Urinary bladder (tissue), 4 donors: ENCODE measurements around the gene CYP4F2. TPM values are rescaled to one million over a fixed set of nuclear protein-coding genes. Genes with fewer than 3 reads are reported as not detected.
"Not testable (repeated sequence)": the region's sequence is repeated elsewhere in the genome, so short reads cannot be mapped to it uniquely, and the experiment has no call there.

Source experiments
- DNase-seq: peaks from one replicate; pipeline ENCODE4 v3.0.0-alpha.2; 2015; ENCODE audit errors: extremely low spot score
- H3K27ac ChIP-seq: one replicate; pipeline ENCODE4 v1.5.1; 2013; ENCODE audit warnings: low read depth, mild to moderate bottlenecking, moderate library complexity
- H3K36me3 ChIP-seq: one replicate; pipeline ENCODE4 v1.6.1; 2013; ENCODE audit warnings: mild to moderate bottlenecking, moderate library complexity; ENCODE audit not compliant: insufficient read depth
- H3K4me1 ChIP-seq: one replicate; pipeline ENCODE4 v1.6.1; 2013; ENCODE audit warnings: mild to moderate bottlenecking, moderate library complexity; ENCODE audit not compliant: insufficient read depth
- H3K4me3 ChIP-seq: one replicate; pipeline ENCODE4 v1.5.1; 2013; ENCODE audit warnings: low read depth, low read length
- WGBS: extraction: QIAGEN DNeasy Blood & Tissue Kit; methylation state at CpG from one replicate; pipeline ENCODE4 v1.1.7; 2013; 5-methylcytosine and 5-hydroxymethylcytosine counted together
- polyA plus RNA-seq: library from polyadenylated mRNA; stranded (reverse); fragments of 200-250 nt; gene quantifications from one replicate; pipeline ENCODE4 v1.2.3, GENCODE V29; 2013
- total RNA-seq: library from RNA; depleted of rRNA; stranded (reverse); fragments of >200 nt; gene quantifications from one replicate; pipeline ENCODE4 v1.2.3, GENCODE V29; 2014
- donor health status: healthy with polysubstance abuse.
- donor health status: healthy.

Gene CYP4F2
- total and polyA plus RNA-seq, 2 donors, result 0.18 TPM; not detected in 1

GRCh38 chr19:15862444-15862843, 35.4 kb downstream of the CYP4F2 start:
- DNase-seq, result no peak
- Histone ChIP-seq H3K36me3 (no peaks in the 10 kb centered on the region), H3K27ac (no peak overlapping the region), H3K4me1 (no peaks in the 10 kb centered on the region), H3K4me3 (no peak overlapping the region)
- WGBS, result 51% methylated on average over 7 of the region's 7 CpGs

DNA sequence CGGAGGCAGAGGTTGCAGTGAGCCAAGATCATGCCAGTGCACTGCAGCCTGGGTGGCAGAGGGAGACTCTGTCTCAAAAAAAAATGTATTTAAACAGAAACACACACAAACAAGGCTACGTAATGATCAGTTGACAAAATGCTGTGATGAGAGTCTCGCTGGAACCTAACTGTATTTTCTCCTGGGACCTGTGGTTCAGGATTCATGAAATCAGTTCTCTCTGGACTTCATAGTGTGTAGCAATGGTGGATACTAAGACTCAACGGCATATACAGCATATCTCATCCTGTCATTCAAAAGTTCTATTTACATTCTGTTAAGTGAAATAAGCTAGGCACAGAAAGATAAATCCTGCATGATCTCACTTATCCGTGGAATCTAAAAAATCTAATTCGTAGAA, 37.4 kb downstream of the CYP4F2 start:
- WGBS, result 67% methylated on average over 6 of the region's 6 CpGs
- H3K4me3 ChIP-seq, result no peak overlapping the region
- no peak for DNase-seq
- H3K4me1 ChIP-seq, result no peaks in the 10 kb centered on the region
- no peaks in the 10 kb centered on the region for H3K36me3 ChIP-seq
- H3K27ac ChIP-seq, result no peak overlapping the region

GRCh38 chr19:15859187-15859586, 38.7 kb downstream of the CYP4F2 start:
- Histone ChIP-seq H3K27ac (no peak overlapping the region), H3K4me3 (no peak overlapping the region), H3K36me3 (no peaks in the 10 kb centered on the region), H3K4me1 (no peaks in the 10 kb centered on the region)
- WGBS, result 76% methylated on average over 6 of the region's 6 CpGs
- no peak for DNase-seq

DNA sequence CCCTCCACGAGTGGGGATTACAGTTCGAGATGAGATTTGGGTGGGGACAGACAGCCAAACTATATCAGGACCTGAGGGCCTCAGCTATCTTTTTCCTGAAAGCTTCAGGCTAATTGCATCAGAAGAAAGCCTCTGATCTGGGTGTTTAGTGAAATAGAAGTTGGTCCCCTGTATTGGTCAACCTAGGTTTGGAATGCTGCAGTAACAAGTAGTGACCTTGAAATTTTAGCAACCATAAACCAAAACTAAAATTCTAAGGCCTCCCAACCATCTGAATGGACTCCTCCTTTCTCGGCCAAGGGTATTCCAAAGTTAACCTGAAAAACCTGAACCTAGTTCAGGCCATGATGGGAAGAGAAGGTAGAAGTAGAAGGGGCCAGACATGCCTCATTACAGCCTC, 47.5 kb downstream of the CYP4F2 start:
- Histone ChIP-seq H3K4me1 (no peaks in the 10 kb centered on the region), H3K27ac (no peak overlapping the region), H3K4me3 (no peak overlapping the region), H3K36me3 (no peaks in the 10 kb centered on the region)
- no peak for DNase-seq
- WGBS, result 73% methylated on average over 3 of the region's 3 CpGs

DNA sequence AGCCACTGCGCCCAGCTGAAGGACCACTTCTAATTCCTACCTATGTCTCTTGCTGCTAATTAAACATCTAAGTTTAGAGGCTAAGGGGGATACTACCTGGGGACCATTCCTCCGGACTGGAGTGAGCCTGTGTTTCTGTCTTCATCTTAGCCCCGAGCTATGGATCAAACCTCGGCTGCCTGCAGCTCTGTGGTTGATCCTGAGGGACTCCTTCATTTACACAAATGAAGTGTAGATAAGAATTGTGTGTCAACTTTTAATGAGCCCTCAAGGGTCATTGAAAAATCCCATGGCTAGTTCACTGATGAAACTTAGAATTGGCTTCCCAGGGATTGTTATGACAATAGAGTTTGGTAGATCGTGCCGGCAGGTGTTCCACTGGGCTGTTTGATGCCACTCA, 51.0 kb downstream of the CYP4F2 start:
- 87% methylated on average over 6 of the region's 6 CpGs for WGBS
- no peak for DNase-seq
- no peak overlapping the region for H3K4me3 ChIP-seq
- no peak overlapping the region for H3K27ac ChIP-seq
- no peaks in the 10 kb centered on the region for H3K36me3 ChIP-seq
- H3K4me1 ChIP-seq, result no peaks in the 10 kb centered on the region

- not testable (repeated sequence) for H3K4me1 ChIP-seq, H3K4me3 ChIP-seq, DNase-seq, H3K36me3 ChIP-seq, H3K27ac ChIP-seq
- 72% methylated on average over 8 of the region's 8 CpGs for WGBS
Measured at GRCh38 chr19:15843894-15844222, 54.0 kb downstream of the CYP4F2 start.

- Histone ChIP-seq H3K4me1 (no peaks in the 10 kb centered on the region), H3K27ac (no peak overlapping the region), H3K4me3 (no peak overlapping the region), H3K36me3 (no peaks in the 10 kb centered on the region)
- WGBS, result 56% methylated on average over 5 of the region's 5 CpGs
- no peak for DNase-seq
Measured at GRCh38 chr19:15843203-15843893, 54.5 kb downstream of the CYP4F2 start.

GRCh38 chr19:15841875-15842569, 55.9 kb downstream of the CYP4F2 start:
- no peak for DNase-seq
- Histone ChIP-seq H3K27ac (no peak overlapping the region), H3K4me1 (no peaks in the 10 kb centered on the region), H3K4me3 (no peak overlapping the region), H3K36me3 (no peaks in the 10 kb centered on the region)
- 59% methylated on average over 11 of the region's 11 CpGs for WGBS

DNA sequence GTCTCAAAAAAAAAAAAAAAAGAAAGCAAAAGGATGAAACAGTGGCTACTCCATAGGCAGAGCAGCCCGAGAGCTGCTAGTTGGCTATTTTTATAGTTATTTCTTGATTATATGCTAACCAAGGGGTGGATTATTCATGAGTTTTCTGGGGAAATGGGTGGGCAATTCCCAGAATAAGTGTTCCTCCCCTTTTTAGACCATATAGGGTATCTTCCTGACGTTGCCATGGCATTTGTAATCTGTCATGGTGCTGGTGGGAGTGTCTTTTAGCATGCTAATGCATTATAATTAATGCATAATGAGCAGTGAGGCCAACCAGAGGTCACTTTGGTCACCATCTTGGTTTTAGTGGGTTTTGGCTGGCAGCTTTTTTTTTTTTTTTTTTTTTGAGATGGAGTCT, 57.0 kb downstream of the CYP4F2 start:
- no peak overlapping the region for H3K4me3 ChIP-seq

DNA sequence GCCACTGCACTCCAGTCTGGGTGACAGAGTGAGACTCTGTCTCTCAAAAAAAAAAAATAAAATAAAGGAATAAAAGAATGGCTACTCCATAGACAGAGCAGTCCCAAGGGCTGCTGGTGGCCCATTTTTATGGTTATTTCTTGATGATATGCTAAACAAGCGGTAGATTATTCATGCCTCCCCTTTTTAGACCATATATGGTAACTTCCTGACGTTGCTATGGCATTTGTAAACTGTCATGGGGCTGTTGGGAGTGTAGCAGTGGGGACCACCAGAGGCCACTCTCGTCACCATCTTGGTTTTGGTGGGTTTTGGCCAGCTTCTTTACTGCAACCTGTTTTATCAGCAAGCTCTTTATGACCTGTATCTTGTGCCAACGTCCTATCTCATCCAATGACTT, 58.0 kb downstream of the CYP4F2 start:
- not testable (repeated sequence) for H3K4me1 ChIP-seq, DNase-seq, H3K4me3 ChIP-seq, H3K36me3 ChIP-seq, H3K27ac ChIP-seq
- 57% methylated on average over 4 of the region's 4 CpGs for WGBS

More for the DNA sequence above, 57.0 kb downstream of the CYP4F2 start:
- DNase-seq, result no peak
- Histone ChIP-seq H3K4me1 (no peaks in the 10 kb centered on the region), H3K27ac (no peak overlapping the region), H3K36me3 (no peaks in the 10 kb centered on the region)
- 56% methylated on average over 2 of the region's 2 CpGs for WGBS

DNA sequence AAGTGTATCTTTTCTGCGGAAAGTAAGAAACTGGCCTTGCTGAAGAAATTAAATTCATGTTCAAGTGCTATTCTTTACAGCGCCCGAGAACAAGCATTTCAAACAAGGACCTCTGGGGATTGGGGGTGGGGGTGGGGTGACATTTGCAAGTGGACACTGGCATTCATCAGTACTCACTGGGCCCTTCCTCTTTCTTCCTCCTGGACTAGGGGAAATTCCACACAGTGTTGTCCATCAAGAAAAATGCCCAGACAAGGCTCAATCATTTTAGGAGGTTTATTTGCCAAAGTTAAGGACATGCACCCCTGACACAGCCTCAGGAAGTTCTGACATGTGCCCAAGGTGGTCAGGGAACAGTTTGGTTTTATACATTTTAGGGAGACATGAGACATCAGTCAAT, 59.5 kb downstream of the CYP4F2 start:
- Histone ChIP-seq H3K27ac (peak overlapping the region; percentile 16), H3K4me3 (no peak overlapping the region), H3K4me1 (no peaks in the 10 kb centered on the region), H3K36me3 (no peaks in the 10 kb centered on the region)
- DNase-seq, result no peak
- 92% methylated on average over 3 of the region's 3 CpGs for WGBS

DNA sequence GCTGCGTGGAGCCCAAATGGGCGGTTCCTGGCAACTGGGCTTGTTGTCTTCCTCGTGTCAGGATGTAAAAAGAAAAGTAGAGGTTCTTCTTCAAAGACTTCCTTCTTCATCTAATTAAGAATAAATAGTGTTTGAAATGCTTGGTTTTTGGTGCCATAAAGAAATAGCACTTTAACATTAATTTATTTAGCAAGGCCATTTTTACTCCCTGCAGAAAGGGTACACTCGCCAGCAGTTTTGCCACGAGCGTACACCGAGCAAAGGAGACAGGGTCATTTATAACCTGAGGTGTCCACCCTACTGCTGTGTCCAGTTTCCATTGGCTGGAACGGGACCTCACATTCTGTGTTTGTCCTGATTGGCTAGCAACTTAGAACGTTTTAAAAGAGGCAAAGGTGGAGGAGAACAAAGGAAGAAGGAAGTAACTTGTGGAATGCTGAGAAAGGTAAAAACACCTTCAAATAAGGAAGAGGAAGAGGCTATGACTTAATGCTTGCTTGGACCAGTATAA, 60.6 kb downstream of the CYP4F2 start:
- no peak overlapping the region for H3K4me3 ChIP-seq
- WGBS, result 0% methylated on average over 9 of the region's 9 CpGs
- H3K4me1 ChIP-seq, result no peaks in the 10 kb centered on the region
- H3K36me3 ChIP-seq, result no peaks in the 10 kb centered on the region
- H3K27ac ChIP-seq, result no peak overlapping the region
- DNase-seq, result no peak

- WGBS, result under 1% methylated on average over 65 of the region's 65 CpGs
- Histone ChIP-seq H3K36me3 (no peaks in the 10 kb centered on the region), H3K4me1 (no peaks in the 10 kb centered on the region), H3K4me3 (peak overlapping the region; percentile 56), H3K27ac (peak overlapping the region; percentile 100)
- DNase-seq, result peak; percentile 99
Measured at GRCh38 chr19:15836330-15837220, 61.3 kb downstream of the CYP4F2 start.
